CD8-positive, alpha-beta memory T cell (primary cell): Measurements from ENCODE around the gene ZNF296. TPM values are rescaled to one million over a fixed set of nuclear protein-coding genes. Genes with fewer than 3 reads are reported as not detected.
"Not testable (repeated sequence)": the region's sequence is repeated elsewhere in the genome, so short reads cannot be mapped to it uniquely, and the experiment has no call there.

Source experiments
- CTCF ChIA-PET: fragments of 350-600 bp; sonication (Branson Sonifier 250); formaldehyde crosslinking; loops from one replicate; lab custom pipeline; 2021; ENCODE audit warnings: antibody characterized with exemption; lab: Charles Lee
- POLR2A ChIA-PET: fragments of 350-600 bp; sonication (Branson Sonifier 250); formaldehyde crosslinking; loops from one replicate; lab custom pipeline; 2021; ENCODE audit warnings: antibody characterized with exemption; lab: Charles Lee
- DNase-seq, 5 donors: peaks; one replicate each; pipeline versions ENCODE4 v3.0.0 to v3.0.0-alpha.2; 2020 to 2022; ENCODE audit warnings: mixed read lengths in 1 of 5
- H3K27ac ChIP-seq: one replicate; pipeline ENCODE4 v1.7.0; 2013; ENCODE audit warnings: low read depth, mild to moderate bottlenecking, low read length, moderate library complexity
- H3K27me3 ChIP-seq: 2 replicates; pipeline ENCODE4 v1.7.0; 2013; ENCODE audit warnings: low read length, mild to moderate bottlenecking; ENCODE audit not compliant: insufficient read depth, poor library complexity, severe bottlenecking
- H3K36me3 ChIP-seq: 2 replicates; pipeline ENCODE4 v1.7.0; 2013; ENCODE audit warnings: mild to moderate bottlenecking, low read length, moderate library complexity; ENCODE audit not compliant: insufficient read depth
- H3K4me1 ChIP-seq: 2 replicates; pipeline ENCODE4 v1.7.0; 2013; ENCODE audit warnings: mild to moderate bottlenecking, low read length, moderate library complexity; ENCODE audit not compliant: insufficient read depth
- H3K4me3 ChIP-seq: 2 replicates; pipeline ENCODE4 v1.7.0; 2013; ENCODE audit warnings: mild to moderate bottlenecking, low read length
- H3K9me3 ChIP-seq: 2 replicates; pipeline ENCODE4 v1.7.0; 2013; ENCODE audit warnings: mild to moderate bottlenecking, low read length
- H3K27ac Mint-ChIP-seq, 8 donors: one replicate each; pipeline ENCODE4 v1.8.0; 2020 to 2021; ENCODE audit warnings: mixed read lengths in 8 of 8, mild to moderate bottlenecking in 6 of 8, inconsistent platforms in 3 of 8, moderate library complexity in 3 of 8
- H3K27me3 Mint-ChIP-seq, 2 donors: one replicate each; pipeline ENCODE4 v1.8.0; 2020 to 2021; ENCODE audit warnings: mixed read lengths in 2 of 2, mild to moderate bottlenecking in 1 of 2, moderate library complexity in 1 of 2
- H3K36me3 Mint-ChIP-seq, 3 donors: one replicate each; pipeline ENCODE4 v1.8.0; 2020 to 2021; ENCODE audit warnings: mixed read lengths in 3 of 3, inconsistent platforms in 1 of 3, mild to moderate bottlenecking in 1 of 3
- H3K4me1 Mint-ChIP-seq, 3 donors: one replicate each; pipeline ENCODE4 v1.8.0; 2020 to 2021; ENCODE audit warnings: mixed read lengths in 3 of 3, inconsistent platforms in 1 of 3, mild to moderate bottlenecking in 1 of 3
- H3K4me3 Mint-ChIP-seq, 7 donors: one replicate each; pipeline ENCODE4 v1.8.0; 2020 to 2021; ENCODE audit warnings: mixed read lengths in 7 of 7, mild to moderate bottlenecking in 6 of 7, moderate library complexity in 4 of 7, inconsistent platforms in 2 of 7
- H3K9me3 Mint-ChIP-seq, 5 donors: one replicate each; pipeline ENCODE4 v1.8.0; 2020 to 2022; ENCODE audit warnings: mixed read lengths in 5 of 5, mild to moderate bottlenecking in 3 of 5, moderate library complexity in 2 of 5, inconsistent platforms in 1 of 5
- polyA plus RNA-seq: library from polyadenylated mRNA; unstranded; fragments of 300-500 nt; fragmentation: Illumina TruSeq; gene quantifications from one replicate; pipeline ENCODE4 v1.2.3, GENCODE V29; 2021
- total RNA-seq, 2 experiments: library from RNA; stranded (reverse); gene quantifications; one replicate each; pipeline ENCODE4 v1.2.3, GENCODE V29; 2021

Gene ZNF296
- total and polyA plus RNA-seq, 3 experiments from 2014 or later, result 6.7 to 8.5 (median 7.9) TPM

- H3K27ac ChIP-seq, result no peak overlapping the region
- no peak overlapping the region for H3K4me3 Mint-ChIP-seq
- H3K4me1 ChIP-seq, result peaks cover 15% of the 10 kb centered on the region
- no peaks in the 10 kb centered on the region for H3K27me3 Mint-ChIP-seq
- H3K9me3 ChIP-seq, result no peaks in the 10 kb centered on the region
- no peak overlapping the region for H3K4me3 ChIP-seq
- peaks cover 0 to 7% (median 0%) of the 10 kb centered on the region in 3 donors for H3K36me3 Mint-ChIP-seq
- H3K36me3 ChIP-seq, result no peaks in the 10 kb centered on the region
- H3K4me1 Mint-ChIP-seq, result peaks cover 21 to 55% (median 32%) of the 10 kb centered on the region in 3 donors
- ChIA-PET CTCF (interaction anchor here (1.5 kb wide), 2 partner anchors 9 to 13 kb away, joined by 4 to 5 read pairs; no protein-coding TSS in a partner anchor), POLR2A (no interaction called here)
- H3K27ac Mint-ChIP-seq, result peak overlapping the region in 1 of 8 donors; percentile 29
- H3K9me3 Mint-ChIP-seq, result no peaks in the 10 kb centered on the region
- no peaks in the 10 kb centered on the region for H3K27me3 ChIP-seq
- DNase-seq, result no peak
These were observed 36.0 kb upstream of the ZNF296 start for GRCh38 chr19:45112111-45112827.

DNA sequence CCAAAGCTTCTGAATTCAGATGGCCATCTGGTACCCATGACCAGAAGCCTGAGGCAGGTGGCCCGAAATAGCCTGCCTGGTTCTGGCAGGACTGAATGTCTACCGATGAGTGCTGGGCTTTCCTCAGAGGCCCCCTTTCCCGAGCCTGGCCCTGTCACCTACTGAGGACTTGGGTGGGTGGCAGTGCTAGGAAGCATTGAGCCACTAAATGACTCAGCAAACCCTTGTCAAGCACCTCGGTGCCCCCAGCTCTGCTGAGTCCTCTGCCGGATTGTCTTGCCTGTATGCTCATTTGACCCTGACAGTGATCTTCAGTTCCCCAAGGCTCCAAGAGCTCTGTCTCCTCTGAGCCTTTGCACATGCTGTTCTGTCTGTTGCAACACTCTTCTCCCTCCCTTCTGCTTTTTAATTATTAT lies 34.6 kb upstream of the ZNF296 start:
- Mint-ChIP-seq H3K4me3 (no peak overlapping the region), H3K4me1 (peaks cover 13 to 41% (median 20%) of the 10 kb centered on the region in 3 donors), H3K27ac (no peak overlapping the region), H3K27me3 (no peaks in the 10 kb centered on the region), H3K9me3 (no peaks in the 10 kb centered on the region), H3K36me3 (peaks cover 0 to 7% (median 0%) of the 10 kb centered on the region in 3 donors)
- no peak for DNase-seq
- no peak overlapping the region for H3K4me3 ChIP-seq
- H3K27ac ChIP-seq, result no peak overlapping the region
- H3K36me3 ChIP-seq, result no peaks in the 10 kb centered on the region
- H3K9me3 ChIP-seq, result no peaks in the 10 kb centered on the region
- peaks cover under 1% of the 10 kb centered on the region for H3K4me1 ChIP-seq
- CTCF ChIA-PET, result no interaction called here
- no peaks in the 10 kb centered on the region for H3K27me3 ChIP-seq
- POLR2A ChIA-PET, result no interaction called here

DNA sequence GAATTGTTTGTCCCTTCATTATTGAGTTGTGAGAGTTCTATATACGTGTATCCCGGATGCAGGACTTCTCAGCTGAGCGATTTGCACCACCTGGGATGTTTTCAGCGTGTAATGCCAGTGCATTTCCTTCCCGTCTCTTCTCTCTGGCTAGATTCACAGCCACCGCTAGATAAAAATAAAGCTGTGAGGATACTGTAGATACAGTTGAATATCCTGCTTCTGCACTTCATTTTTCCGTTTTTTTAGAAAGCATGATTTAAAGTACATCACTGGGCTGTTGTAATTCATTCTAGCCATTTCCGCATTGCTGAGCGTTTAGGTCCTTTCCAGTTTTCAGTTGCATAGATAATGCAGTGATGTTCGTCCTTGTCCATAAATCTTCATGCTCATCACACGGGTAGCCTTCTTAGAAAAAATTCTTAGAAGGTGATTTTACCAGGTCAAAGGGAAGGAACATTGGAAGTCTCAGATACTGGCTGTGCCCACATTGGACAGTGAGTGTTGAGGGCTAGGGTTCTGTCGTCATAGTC lies 31.4 kb upstream of the ZNF296 start:
- POLR2A ChIA-PET, result no interaction called here
- H3K9me3 ChIP-seq, result no peaks in the 10 kb centered on the region

DNA sequence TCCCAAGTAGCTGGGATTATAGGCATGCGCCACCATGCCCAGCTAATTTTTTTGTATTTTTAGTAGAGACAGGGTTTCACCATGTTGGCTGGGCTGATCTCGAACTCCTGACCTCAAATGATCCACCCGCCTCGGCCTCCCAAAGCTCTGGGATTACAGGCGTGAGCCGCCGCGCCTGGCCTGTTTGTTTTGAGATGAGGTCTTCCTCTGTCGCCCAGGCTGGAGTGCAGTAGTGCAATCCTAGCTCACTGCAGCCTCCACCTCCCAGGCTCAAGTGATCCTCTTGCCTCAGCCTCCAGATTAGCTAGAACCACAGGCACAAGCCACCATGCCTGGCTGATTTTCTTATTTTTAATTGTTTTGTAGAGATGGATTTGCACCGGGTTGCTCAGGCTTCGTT lies 30.1 kb upstream of the ZNF296 start:
- H3K4me3 Mint-ChIP-seq, CTCF ChIA-PET, DNase-seq, H3K9me3 Mint-ChIP-seq, H3K4me3 ChIP-seq, H3K27ac ChIP-seq, POLR2A ChIA-PET, H3K36me3 Mint-ChIP-seq, H3K27me3 Mint-ChIP-seq, H3K36me3 ChIP-seq, H3K9me3 ChIP-seq, H3K27me3 ChIP-seq: not testable (repeated sequence)
- peaks cover 33% of the 10 kb centered on the region for H3K4me1 ChIP-seq
- peak overlapping the region in 2 of 8 donors; percentile 23 to 51 for H3K27ac Mint-ChIP-seq
- H3K4me1 Mint-ChIP-seq, result peaks cover 39 to 64% (median 45%) of the 10 kb centered on the region in 3 donors

More for the DNA sequence above, 31.4 kb upstream of the ZNF296 start:
- Histone ChIP-seq H3K27ac (no peak overlapping the region), H3K27me3 (no peaks in the 10 kb centered on the region), H3K4me1 (peaks cover 28% of the 10 kb centered on the region), H3K4me3 (no peak overlapping the region), H3K36me3 (no peaks in the 10 kb centered on the region)
- Mint-ChIP-seq H3K27ac (no peak overlapping the region), H3K36me3 (peaks cover 0 to 7% (median 0%) of the 10 kb centered on the region in 3 donors), H3K4me1 (peaks cover 35 to 59% (median 39%) of the 10 kb centered on the region in 3 donors), H3K4me3 (no peak overlapping the region), H3K27me3 (no peaks in the 10 kb centered on the region), H3K9me3 (no peaks in the 10 kb centered on the region)
- no peak for DNase-seq
- CTCF ChIA-PET, result no interaction called here

DNA sequence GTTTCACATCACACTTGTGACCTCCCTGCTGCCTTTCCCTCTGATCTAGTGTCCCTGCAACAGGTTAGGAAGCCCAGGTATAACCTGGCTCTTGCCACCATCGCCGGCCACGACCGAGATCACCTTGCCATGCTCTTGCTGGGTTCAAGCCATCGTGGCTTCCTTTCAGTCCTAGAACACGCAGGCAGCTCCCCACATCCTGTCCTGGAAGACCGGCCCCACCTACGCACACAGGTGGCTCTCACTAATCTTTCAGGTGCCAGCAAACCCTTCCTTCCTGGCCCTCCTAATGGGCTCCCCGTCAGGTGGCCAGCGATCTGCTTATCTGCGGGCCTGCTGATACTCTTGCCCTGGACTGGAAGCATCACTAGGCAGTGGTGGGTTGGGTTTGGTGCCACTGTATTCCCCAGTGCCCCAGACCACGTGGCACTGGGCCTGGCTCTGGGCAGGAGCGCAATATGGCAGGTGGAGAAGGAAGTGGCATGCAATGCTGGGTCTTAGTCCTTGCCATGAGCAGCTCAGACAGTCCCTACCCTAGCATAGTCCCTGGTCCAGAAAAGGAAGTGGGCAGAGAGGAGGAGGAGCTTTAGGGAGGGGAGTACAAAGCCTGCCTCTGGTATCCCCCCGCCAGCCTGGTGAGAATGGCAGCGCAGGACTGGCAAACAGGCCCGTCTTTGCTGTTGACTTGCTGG lies 28.5 kb upstream of the ZNF296 start:
- H3K27me3 Mint-ChIP-seq, result no peaks in the 10 kb centered on the region
- Histone ChIP-seq H3K9me3 (no peaks in the 10 kb centered on the region), H3K4me1 (peaks cover 33% of the 10 kb centered on the region), H3K4me3 (no peak overlapping the region), H3K27me3 (no peaks in the 10 kb centered on the region), H3K36me3 (no peaks in the 10 kb centered on the region), H3K27ac (no peak overlapping the region)
- no peak for DNase-seq
- H3K36me3 Mint-ChIP-seq, result peaks cover 0 to 8% (median 0%) of the 10 kb centered on the region in 3 donors
- H3K9me3 Mint-ChIP-seq, result no peaks in the 10 kb centered on the region
- peak overlapping the region in 6 of 7 donors; percentile 37 to 88 (median 67) for H3K4me3 Mint-ChIP-seq
- peak overlapping the region; percentile 28 to 93 (median 81) for H3K27ac Mint-ChIP-seq
- POLR2A ChIA-PET, result no interaction called here
- H3K4me1 Mint-ChIP-seq, result peaks cover 44 to 65% (median 49%) of the 10 kb centered on the region in 3 donors
- CTCF ChIA-PET, result interaction anchor here (1.4 to 4.6 kb wide), 2 partner anchors 12 to 74 kb away, joined by 3 to 22 read pairs; partner anchors contain the start of genes BLOC1S3 and PPP1R37

- H3K9me3 Mint-ChIP-seq, result no peaks in the 10 kb centered on the region
- CTCF ChIA-PET, result interaction anchor here (0.9 to 4.6 kb wide), 8 partner anchors 9 to 75 kb away, joined by 3 to 22 read pairs (median 5); partner anchors contain the start of genes BLOC1S3, PPP1R37 and TRAPPC6A
- no peak overlapping the region for H3K27ac ChIP-seq
- peaks cover 46 to 68% (median 59%) of the 10 kb centered on the region in 3 donors for H3K4me1 Mint-ChIP-seq
- H3K4me1 ChIP-seq, result peaks cover 37% of the 10 kb centered on the region
- peak overlapping the region in 6 of 7 donors; percentile 63 to 88 (median 71) for H3K4me3 Mint-ChIP-seq
- H3K27me3 Mint-ChIP-seq, result no peaks in the 10 kb centered on the region
- H3K4me3 ChIP-seq, result peak overlapping the region; percentile 45
- no peaks in the 10 kb centered on the region for H3K27me3 ChIP-seq
- H3K36me3 ChIP-seq, result no peaks in the 10 kb centered on the region
- H3K27ac Mint-ChIP-seq, result peak overlapping the region; percentile 28 to 88 (median 76)
- no peaks in the 10 kb centered on the region for H3K9me3 ChIP-seq
- no peak for DNase-seq
- POLR2A ChIA-PET, result interaction anchor here (0.5 to 2.3 kb wide), 4 partner anchors 12 to 75 kb away, joined by 3 to 20 read pairs (median 4); partner anchors contain the start of genes BLOC1S3 and PPP1R37
- H3K36me3 Mint-ChIP-seq, result peaks cover 0 to 5% (median 2%) of the 10 kb centered on the region in 3 donors
These were observed 27.4 kb upstream of the ZNF296 start for GRCh38 chr19:45103508-45104319.

DNA sequence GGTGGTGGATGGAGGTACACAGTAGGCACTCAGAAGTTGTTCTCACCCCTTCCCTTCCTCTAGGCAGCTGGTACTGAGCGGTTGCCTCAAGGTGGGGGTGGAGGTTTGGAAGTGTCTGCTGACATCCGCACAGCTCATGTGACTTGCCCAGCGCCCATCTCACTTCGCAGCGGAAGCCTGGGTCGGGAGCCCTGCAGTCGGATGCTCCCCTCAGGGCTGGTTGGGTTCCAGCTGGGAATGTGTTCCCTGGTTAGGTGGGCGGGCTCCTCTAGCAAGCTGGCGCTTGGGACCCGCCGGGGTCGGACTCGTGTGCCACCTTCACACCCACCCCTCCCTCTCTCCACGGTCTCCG lies 26.9 kb upstream of the ZNF296 start:
- peak overlapping the region in 6 of 7 donors; percentile 63 to 88 (median 71) for H3K4me3 Mint-ChIP-seq
- Histone ChIP-seq H3K4me3 (peak overlapping the region; percentile 45), H3K36me3 (no peaks in the 10 kb centered on the region), H3K27ac (no peak overlapping the region), H3K27me3 (no peaks in the 10 kb centered on the region), H3K9me3 (no peaks in the 10 kb centered on the region), H3K4me1 (peaks cover 43% of the 10 kb centered on the region)
- peaks cover 0 to 5% (median 2%) of the 10 kb centered on the region in 3 donors for H3K36me3 Mint-ChIP-seq
- peaks cover 49 to 74% (median 65%) of the 10 kb centered on the region in 3 donors for H3K4me1 Mint-ChIP-seq
- CTCF ChIA-PET, result interaction anchor here (0.9 to 4.6 kb wide), 8 partner anchors 10 to 75 kb away, joined by 3 to 22 read pairs (median 5); partner anchors contain the start of genes BLOC1S3, PPP1R37 and TRAPPC6A
- no peaks in the 10 kb centered on the region for H3K27me3 Mint-ChIP-seq
- POLR2A ChIA-PET, result interaction anchor here (0.5 to 2.3 kb wide), 4 partner anchors 11 to 76 kb away, joined by 3 to 20 read pairs (median 4); partner anchors contain the start of genes BLOC1S3 and PPP1R37
- no peaks in the 10 kb centered on the region for H3K9me3 Mint-ChIP-seq
- peak overlapping the region in 7 of 8 donors; percentile 28 to 88 (median 77) for H3K27ac Mint-ChIP-seq
- peak; percentile 20 to 75 (median 30) for DNase-seq
